Erythroblast (primary cell): ENCODE data around the gene MLLT10.

ENCODE experiments used
- GATA1 ChIP-seq: IDR thresholded peaks from 2 replicates; pipeline ENCODE4 v1.6.1; 2011; ENCODE audit warnings: low read depth, mild to moderate bottlenecking, control low read depth, low read length, moderate library complexity
- POLR2A ChIP-seq: IDR thresholded peaks from 2 replicates; pipeline ENCODE4 v1.6.1; 2011; ENCODE audit warnings: mild to moderate bottlenecking, low read length

- no peak for TF ChIP-seq GATA1
- TF ChIP-seq POLR2A = no peak
Observed at GRCh38 chr10:21499701-21500577, 34.1 kb upstream of the MLLT10 start.
